ENCODE data around the gene TOR1B.

GRCh38 chr9:129828051-129828450 is 25.1 kb downstream of the TOR1B start:
- TF ChIP-seq CTCF (IDR thresholded peaks at IDR 0.05) (no peak), POLR2A (IDR thresholded peaks at IDR 0.05) (no peak)

All from tibial nerve (tissue), 3 donors.